ENCODE results near the gene DTNA. TPM values are rescaled to one million over a fixed set of nuclear protein-coding genes. Genes with fewer than 3 reads are reported as not detected.
A peak's percentile ranks its signal among the peaks of the same experiment; 100 is the strongest.

DTNA gene
- total RNA-seq, 1 donor from 2014 or later = 94.5 TPM

GRCh38 chr18:34796035-34796657 is 86.0 kb downstream of the DTNA start:
- no peak overlapping the region for H3K9ac ChIP-seq (ENCODE audit: low read depth in 1 of 3, low read length in 3 of 3)
- H3K4me1 ChIP-seq (ENCODE audit: control insufficient read depth in 3 of 3, insufficient read depth in 3 of 3, low read length in 3 of 3) = peaks cover 11 to 27% (median 19%) of the 10 kb centered on the region in 3 donors
- no peaks in the 10 kb centered on the region for H3K9me3 ChIP-seq (ENCODE audit: control insufficient read depth in 3 of 3, low read length in 3 of 3)
- H3K36me3 ChIP-seq (ENCODE audit: control insufficient read depth in 3 of 3, insufficient read depth in 3 of 3, low read length in 3 of 3) = peaks cover 0 to 7% (median 7%) of the 10 kb centered on the region in 3 donors
- no peak overlapping the region for H3K4me3 ChIP-seq (ENCODE audit: low read length in 3 of 3)
- H3K27ac ChIP-seq (ENCODE audit: low read depth, low read length) = peak overlapping the region; percentile 45
- no peaks in the 10 kb centered on the region for H3K27me3 ChIP-seq (ENCODE audit: control insufficient read depth in 3 of 3, insufficient read depth in 3 of 3, low read length in 3 of 3)

- H3K4me1 ChIP-seq (ENCODE audit: control insufficient read depth in 3 of 3, insufficient read depth in 3 of 3, low read length in 3 of 3) = peaks cover 21 to 38% (median 25%) of the 10 kb centered on the region in 3 donors
- no peaks in the 10 kb centered on the region for H3K27me3 ChIP-seq (ENCODE audit: control insufficient read depth in 3 of 3, insufficient read depth in 3 of 3, low read length in 3 of 3)
Measured at GRCh38 chr18:34799291-34799690, 89.2 kb downstream of the DTNA start.

GRCh38 chr18:34800381-34800780 is 90.3 kb downstream of the DTNA start:
- no peaks in the 10 kb centered on the region for H3K27me3 ChIP-seq (ENCODE audit: control insufficient read depth in 3 of 3, insufficient read depth in 3 of 3, low read length in 3 of 3)
- H3K4me3 ChIP-seq (ENCODE audit: low read length in 3 of 3) = no peak overlapping the region
- H3K9ac ChIP-seq (ENCODE audit: low read depth in 1 of 3, low read length in 3 of 3) = no peak overlapping the region
- H3K27ac ChIP-seq (ENCODE audit: low read depth, low read length) = no peak overlapping the region
- no peaks in the 10 kb centered on the region for H3K36me3 ChIP-seq (ENCODE audit: control insufficient read depth in 3 of 3, insufficient read depth in 3 of 3, low read length in 3 of 3)
- H3K9me3 ChIP-seq (ENCODE audit: control insufficient read depth in 3 of 3, low read length in 3 of 3) = no peaks in the 10 kb centered on the region
- peaks cover 11 to 27% (median 16%) of the 10 kb centered on the region in 3 donors for H3K4me1 ChIP-seq (ENCODE audit: control insufficient read depth in 3 of 3, insufficient read depth in 3 of 3, low read length in 3 of 3)

More at GRCh38 chr18:34799291-34799690, 89.2 kb downstream of the DTNA start:
- Histone ChIP-seq H3K9me3 (ENCODE audit: control insufficient read depth in 3 of 3, low read length in 3 of 3) (no peaks in the 10 kb centered on the region), H3K27ac (ENCODE audit: low read depth, low read length) (no peak overlapping the region), H3K4me3 (ENCODE audit: low read length in 3 of 3) (no peak overlapping the region), H3K9ac (ENCODE audit: low read depth in 1 of 3, low read length in 3 of 3) (no peak overlapping the region), H3K36me3 (ENCODE audit: control insufficient read depth in 3 of 3, insufficient read depth in 3 of 3, low read length in 3 of 3) (peaks cover 0 to 3% (median 3%) of the 10 kb centered on the region in 3 donors)

- no peaks in the 10 kb centered on the region for H3K9me3 ChIP-seq (ENCODE audit: control insufficient read depth in 3 of 3, low read length in 3 of 3)
- no peak overlapping the region for H3K27ac ChIP-seq (ENCODE audit: low read depth, low read length)
- H3K9ac ChIP-seq (ENCODE audit: low read depth in 1 of 3, low read length in 3 of 3) = no peak overlapping the region
- no peaks in the 10 kb centered on the region for H3K27me3 ChIP-seq (ENCODE audit: control insufficient read depth in 3 of 3, insufficient read depth in 3 of 3, low read length in 3 of 3)
- no peaks in the 10 kb centered on the region for H3K36me3 ChIP-seq (ENCODE audit: control insufficient read depth in 3 of 3, insufficient read depth in 3 of 3, low read length in 3 of 3)
- H3K4me3 ChIP-seq (ENCODE audit: low read length in 3 of 3) = no peak overlapping the region
- H3K4me1 ChIP-seq (ENCODE audit: control insufficient read depth in 3 of 3, insufficient read depth in 3 of 3, low read length in 3 of 3) = peaks cover 9 to 24% (median 11%) of the 10 kb centered on the region in 3 donors
Measured at GRCh38 chr18:34801774-34802173, 91.7 kb downstream of the DTNA start.

- Histone ChIP-seq H3K27ac (ENCODE audit: low read depth, low read length) (no peak overlapping the region), H3K4me1 (ENCODE audit: control insufficient read depth in 3 of 3, insufficient read depth in 3 of 3, low read length in 3 of 3) (peaks cover 9 to 20% (median 13%) of the 10 kb centered on the region in 3 donors), H3K27me3 (ENCODE audit: control insufficient read depth in 3 of 3, insufficient read depth in 3 of 3, low read length in 3 of 3) (no peaks in the 10 kb centered on the region), H3K9ac (ENCODE audit: low read depth in 1 of 3, low read length in 3 of 3) (no peak overlapping the region), H3K9me3 (ENCODE audit: control insufficient read depth in 3 of 3, low read length in 3 of 3) (no peaks in the 10 kb centered on the region), H3K4me3 (ENCODE audit: low read length in 3 of 3) (no peak overlapping the region), H3K36me3 (ENCODE audit: control insufficient read depth in 3 of 3, insufficient read depth in 3 of 3, low read length in 3 of 3) (peaks cover 0 to 2% (median 0%) of the 10 kb centered on the region in 3 donors)
Measured at GRCh38 chr18:34802959-34803358, 92.9 kb downstream of the DTNA start.

- no peaks in the 10 kb centered on the region for H3K9me3 ChIP-seq (ENCODE audit: control insufficient read depth in 3 of 3, low read length in 3 of 3)
- H3K9ac ChIP-seq (ENCODE audit: low read depth in 1 of 3, low read length in 3 of 3) = no peak overlapping the region
- peaks cover 9 to 20% (median 11%) of the 10 kb centered on the region in 3 donors for H3K4me1 ChIP-seq (ENCODE audit: control insufficient read depth in 3 of 3, insufficient read depth in 3 of 3, low read length in 3 of 3)
- H3K27me3 ChIP-seq (ENCODE audit: control insufficient read depth in 3 of 3, insufficient read depth in 3 of 3, low read length in 3 of 3) = no peaks in the 10 kb centered on the region
- H3K36me3 ChIP-seq (ENCODE audit: control insufficient read depth in 3 of 3, insufficient read depth in 3 of 3, low read length in 3 of 3) = peaks cover 0 to 2% (median 0%) of the 10 kb centered on the region in 3 donors
- no peak overlapping the region for H3K27ac ChIP-seq (ENCODE audit: low read depth, low read length)
- H3K4me3 ChIP-seq (ENCODE audit: low read length in 3 of 3) = no peak overlapping the region
Measured at GRCh38 chr18:34803877-34804400, 93.8 kb downstream of the DTNA start.

- Histone ChIP-seq H3K27ac (ENCODE audit: low read depth, low read length) (no peak overlapping the region), H3K36me3 (ENCODE audit: control insufficient read depth in 3 of 3, insufficient read depth in 3 of 3, low read length in 3 of 3) (peaks cover 0 to 2% (median 0%) of the 10 kb centered on the region in 3 donors), H3K9me3 (ENCODE audit: control insufficient read depth in 3 of 3, low read length in 3 of 3) (no peaks in the 10 kb centered on the region), H3K9ac (ENCODE audit: low read depth in 1 of 3, low read length in 3 of 3) (no peak overlapping the region), H3K4me3 (ENCODE audit: low read length in 3 of 3) (no peak overlapping the region), H3K4me1 (ENCODE audit: control insufficient read depth in 3 of 3, insufficient read depth in 3 of 3, low read length in 3 of 3) (peaks cover 9 to 20% (median 9%) of the 10 kb centered on the region in 3 donors), H3K27me3 (ENCODE audit: control insufficient read depth in 3 of 3, insufficient read depth in 3 of 3, low read length in 3 of 3) (no peaks in the 10 kb centered on the region)
Measured at GRCh38 chr18:34805103-34805877, 95.2 kb downstream of the DTNA start.

GRCh38 chr18:34805878-34806351 is 95.8 kb downstream of the DTNA start:
- Histone ChIP-seq H3K4me1 (ENCODE audit: control insufficient read depth in 3 of 3, insufficient read depth in 3 of 3, low read length in 3 of 3) (peaks cover 9 to 20% (median 9%) of the 10 kb centered on the region in 3 donors), H3K4me3 (ENCODE audit: low read length in 3 of 3) (no peak overlapping the region), H3K27ac (ENCODE audit: low read depth, low read length) (no peak overlapping the region), H3K27me3 (ENCODE audit: control insufficient read depth in 3 of 3, insufficient read depth in 3 of 3, low read length in 3 of 3) (no peaks in the 10 kb centered on the region), H3K9ac (ENCODE audit: low read depth in 1 of 3, low read length in 3 of 3) (no peak overlapping the region), H3K36me3 (ENCODE audit: control insufficient read depth in 3 of 3, insufficient read depth in 3 of 3, low read length in 3 of 3) (peaks cover 0 to 2% (median 0%) of the 10 kb centered on the region in 3 donors), H3K9me3 (ENCODE audit: control insufficient read depth in 3 of 3, low read length in 3 of 3) (no peaks in the 10 kb centered on the region)

- Histone ChIP-seq H3K9ac (ENCODE audit: low read depth in 1 of 3, low read length in 3 of 3) (no peak overlapping the region), H3K4me1 (ENCODE audit: control insufficient read depth in 3 of 3, insufficient read depth in 3 of 3, low read length in 3 of 3) (peaks cover 9 to 20% (median 9%) of the 10 kb centered on the region in 3 donors), H3K27me3 (ENCODE audit: control insufficient read depth in 3 of 3, insufficient read depth in 3 of 3, low read length in 3 of 3) (no peaks in the 10 kb centered on the region), H3K4me3 (ENCODE audit: low read length in 3 of 3) (no peak overlapping the region), H3K36me3 (ENCODE audit: control insufficient read depth in 3 of 3, insufficient read depth in 3 of 3, low read length in 3 of 3) (peaks cover 0 to 2% (median 0%) of the 10 kb centered on the region in 3 donors), H3K27ac (ENCODE audit: low read depth, low read length) (no peak overlapping the region), H3K9me3 (ENCODE audit: control insufficient read depth in 3 of 3, low read length in 3 of 3) (no peaks in the 10 kb centered on the region)
Measured at GRCh38 chr18:34806527-34806926, 96.4 kb downstream of the DTNA start.
